GM19395 (cell line): Measurements from ENCODE around the gene PHTF1.
"Not testable (repeated sequence)": the region's sequence is repeated elsewhere in the genome, so short reads cannot be mapped to it uniquely, and the experiment has no call there.

Source experiments
- ATAC-seq: cut with Tn5 transposase; IDR thresholded peaks from one replicate; pipeline ENCODE4 v1.9.1; 2021; ENCODE audit warnings: mild to moderate bottlenecking, moderate library complexity; ENCODE audit not compliant: unreplicated experiment

The PHTF1 gene

DNA sequence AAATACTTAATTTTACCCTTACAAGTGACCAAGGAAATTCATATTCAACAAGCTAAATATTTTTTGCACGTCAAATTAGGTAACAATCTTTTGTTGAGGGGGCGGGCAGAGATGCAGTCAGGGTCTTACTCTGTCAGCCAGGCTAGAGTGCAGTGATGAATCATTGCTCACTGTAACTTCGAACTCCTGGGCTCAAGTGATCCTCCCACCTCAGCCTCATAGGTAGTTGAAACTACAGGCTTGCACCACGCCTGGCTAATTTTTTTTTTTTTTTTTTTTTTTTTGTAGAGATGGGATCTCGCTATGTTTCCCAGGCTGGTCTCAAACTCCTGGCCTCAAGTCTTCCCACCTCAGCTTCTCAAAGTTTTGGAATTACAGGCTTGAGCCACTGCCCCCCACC is 26.5 kb downstream of the PHTF1 start:
- ATAC-seq: no peak

GRCh38 chr1:113721010-113721409 is 38.3 kb downstream of the PHTF1 start:
- ATAC-seq: no peak

GRCh38 chr1:113718621-113719020 is 40.7 kb downstream of the PHTF1 start:
- not testable (repeated sequence) for ATAC-seq

DNA sequence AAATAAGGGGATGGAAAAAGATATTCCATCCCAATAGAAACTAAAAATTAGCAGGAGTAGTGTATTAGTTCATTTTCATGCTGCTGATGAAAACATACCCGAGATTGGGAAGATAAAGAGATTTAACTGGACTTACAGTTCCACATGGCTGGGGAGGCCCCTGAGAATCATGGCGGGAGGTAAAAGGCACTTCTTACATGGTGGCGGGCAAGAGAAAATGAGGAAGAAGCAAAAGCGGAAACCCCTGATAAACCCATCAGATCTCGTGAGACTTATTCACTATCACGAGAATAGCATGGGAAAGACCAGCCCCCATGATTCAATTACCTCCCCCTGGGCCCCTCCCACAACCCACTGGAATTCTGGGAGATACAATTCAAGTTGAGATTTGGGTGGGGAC is 41.8 kb downstream of the PHTF1 start:
- not testable (repeated sequence) for ATAC-seq

- no peak for ATAC-seq
Measured at GRCh38 chr1:113714606-113715269, 44.5 kb downstream of the PHTF1 start.

DNA sequence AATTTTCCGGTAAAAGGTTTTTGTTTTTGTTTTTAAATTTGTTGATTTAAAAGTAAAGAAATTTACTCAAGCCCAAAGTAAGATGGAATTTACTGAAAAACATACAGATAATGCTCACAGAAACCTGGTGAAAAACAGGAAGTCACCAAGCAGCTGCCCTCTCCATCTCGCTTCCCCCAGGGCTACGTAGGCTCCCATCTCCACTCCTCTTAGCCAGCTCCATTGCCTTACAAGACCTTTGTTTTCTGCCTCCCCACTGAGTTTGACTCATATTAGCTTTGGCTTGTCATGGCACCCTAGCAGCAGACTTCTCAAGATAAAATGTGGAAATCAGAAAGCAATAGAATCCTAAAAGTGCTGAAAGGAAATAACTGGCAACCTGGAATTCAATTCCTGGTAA is 57.9 kb downstream of the PHTF1 start:
- ATAC-seq: no peak

GRCh38 chr1:113694910-113695309 is 64.4 kb downstream of the PHTF1 start:
- ATAC-seq: no peak

DNA sequence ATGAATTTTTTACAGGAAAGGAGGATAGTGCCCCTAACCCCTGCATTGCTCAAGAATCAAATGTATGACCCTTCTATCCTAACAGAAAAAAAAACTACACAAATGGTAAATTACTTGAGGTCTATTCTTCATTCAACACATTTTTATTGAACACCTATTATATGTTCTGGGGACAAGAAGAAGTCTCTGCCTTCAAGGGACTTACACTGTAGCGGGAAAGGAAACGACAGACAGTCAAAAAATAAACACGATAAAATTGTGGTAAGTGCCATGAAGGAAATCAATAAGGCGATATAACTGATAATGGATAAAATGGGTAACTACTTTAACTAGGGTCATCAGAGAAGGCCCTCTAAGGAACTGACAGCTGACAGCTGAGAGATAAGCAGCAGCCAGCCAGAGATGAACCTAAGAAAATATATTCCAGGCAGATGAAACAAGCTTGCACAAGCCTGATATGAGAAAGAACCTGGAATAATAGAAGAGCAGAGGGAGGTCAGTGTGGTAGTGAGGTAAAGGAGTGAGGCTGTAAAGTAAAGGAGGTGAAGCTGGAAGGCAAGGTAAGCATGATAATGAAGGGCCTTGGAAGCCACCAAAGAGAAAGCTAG is 66.4 kb downstream of the PHTF1 start:
- no peak for ATAC-seq

- no peak for ATAC-seq
Measured at GRCh38 chr1:113692342-113692741, 66.9 kb downstream of the PHTF1 start.

- no peak for ATAC-seq
Measured at GRCh38 chr1:113691184-113691583, 68.1 kb downstream of the PHTF1 start.

DNA sequence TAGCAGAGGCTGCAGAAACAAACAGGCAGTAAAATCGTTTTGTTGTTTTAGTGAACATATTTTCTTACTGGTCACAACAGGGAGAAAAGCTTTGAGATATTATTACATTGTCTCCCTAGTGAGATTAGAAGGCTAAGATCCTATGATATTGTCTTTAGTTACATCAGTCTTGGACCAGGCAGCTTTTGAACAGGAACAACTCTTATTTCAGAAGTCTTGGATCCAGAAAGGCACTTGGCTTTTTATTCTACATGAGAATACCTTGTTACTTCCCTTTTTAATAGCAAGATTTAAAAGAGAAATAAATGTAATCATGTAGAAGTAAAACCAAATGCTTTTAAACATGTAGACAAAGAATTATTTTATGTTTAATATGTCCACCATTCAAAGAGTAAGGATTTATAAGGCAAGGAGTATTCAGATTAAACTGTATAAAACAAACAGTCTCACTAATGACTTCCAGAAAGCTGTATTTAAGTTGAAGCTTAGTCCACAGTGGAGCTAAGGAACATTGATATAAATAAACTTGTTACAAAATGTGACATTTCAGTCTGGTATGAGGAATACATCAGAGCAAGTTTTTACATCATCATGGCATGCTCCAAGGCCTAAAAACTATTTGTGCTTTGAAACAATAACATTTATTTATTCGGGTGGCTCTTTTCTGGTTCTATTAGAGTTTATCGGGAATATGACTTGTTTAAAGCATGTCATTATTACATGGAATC is 72.2 kb downstream of the PHTF1 start:
- ATAC-seq: no peak

DNA sequence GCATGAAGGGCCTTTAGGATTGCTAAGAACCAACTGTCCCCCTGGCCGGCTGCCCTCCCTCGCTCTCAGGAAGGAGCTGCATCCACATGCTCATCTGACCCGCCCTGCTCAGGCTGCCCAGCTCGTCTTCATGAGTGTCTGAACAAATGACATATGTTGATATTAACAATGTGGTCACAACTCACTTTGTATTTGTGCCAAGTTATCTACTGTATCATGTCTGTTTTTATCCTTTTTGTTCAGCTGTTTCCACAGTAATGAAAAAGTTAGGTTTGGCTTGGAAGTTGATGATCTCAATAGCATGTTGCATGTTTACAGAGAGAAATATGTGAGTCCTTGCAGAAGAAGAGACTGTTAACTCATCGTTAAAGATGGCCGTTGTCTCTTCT is 75.1 kb downstream of the PHTF1 start:
- ATAC-seq: no peak

DNA sequence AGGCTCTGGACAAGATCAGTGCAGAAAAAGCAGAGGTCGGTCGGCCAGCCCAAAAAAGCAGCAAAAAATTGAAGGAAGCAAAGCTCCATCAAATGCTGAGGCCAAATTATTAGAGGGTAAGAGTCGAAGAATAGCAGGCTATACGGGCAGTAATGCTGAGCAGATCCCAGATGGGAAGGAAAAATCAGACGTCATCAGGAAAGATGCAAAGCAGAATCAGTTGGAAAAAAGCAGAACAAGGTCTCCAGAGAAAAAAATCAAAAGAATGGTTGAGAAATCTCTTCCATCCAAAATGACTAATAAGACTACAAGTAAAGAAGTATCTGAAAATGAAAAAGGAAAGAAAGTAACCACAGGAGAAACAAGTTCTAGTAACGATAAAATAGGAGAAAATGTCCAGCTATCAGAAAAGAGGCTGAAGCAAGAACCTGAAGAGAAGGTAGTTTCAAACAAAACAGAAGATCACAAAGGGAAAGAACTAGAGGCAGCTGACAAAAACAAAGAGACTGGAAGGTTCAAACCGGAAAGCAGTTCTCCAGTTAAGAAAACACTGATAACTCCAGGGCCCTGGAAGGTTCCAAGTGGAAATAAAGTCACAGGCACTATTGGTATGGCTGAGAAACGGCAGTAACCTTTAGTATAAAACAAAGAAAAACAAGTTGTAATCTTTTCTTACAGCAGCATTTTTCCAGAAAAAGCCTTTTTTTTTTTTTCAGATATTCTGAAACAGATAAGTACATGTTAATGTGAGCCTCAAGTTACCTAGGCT is 75.7 kb downstream of the PHTF1 start:
- ATAC-seq: no peak

GRCh38 chr1:113681596-113682337 is 77.5 kb downstream of the PHTF1 start:
- ATAC-seq: no peak

DNA sequence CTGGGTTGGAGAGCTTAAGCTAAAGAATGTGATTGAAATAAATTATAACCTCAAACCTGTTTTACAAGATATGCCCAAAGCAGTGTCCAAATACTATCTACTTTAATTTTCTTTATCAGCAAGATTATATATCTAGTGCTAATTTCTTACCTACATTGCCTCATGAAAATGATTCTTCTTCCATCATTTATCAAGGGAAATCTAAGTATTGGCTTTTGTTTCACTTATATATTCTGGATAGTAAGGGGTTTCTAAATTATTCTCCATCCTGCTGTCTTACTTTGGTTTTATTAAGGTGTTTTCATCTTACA is 81.2 kb downstream of the PHTF1 start:
- ATAC-seq: no peak

DNA sequence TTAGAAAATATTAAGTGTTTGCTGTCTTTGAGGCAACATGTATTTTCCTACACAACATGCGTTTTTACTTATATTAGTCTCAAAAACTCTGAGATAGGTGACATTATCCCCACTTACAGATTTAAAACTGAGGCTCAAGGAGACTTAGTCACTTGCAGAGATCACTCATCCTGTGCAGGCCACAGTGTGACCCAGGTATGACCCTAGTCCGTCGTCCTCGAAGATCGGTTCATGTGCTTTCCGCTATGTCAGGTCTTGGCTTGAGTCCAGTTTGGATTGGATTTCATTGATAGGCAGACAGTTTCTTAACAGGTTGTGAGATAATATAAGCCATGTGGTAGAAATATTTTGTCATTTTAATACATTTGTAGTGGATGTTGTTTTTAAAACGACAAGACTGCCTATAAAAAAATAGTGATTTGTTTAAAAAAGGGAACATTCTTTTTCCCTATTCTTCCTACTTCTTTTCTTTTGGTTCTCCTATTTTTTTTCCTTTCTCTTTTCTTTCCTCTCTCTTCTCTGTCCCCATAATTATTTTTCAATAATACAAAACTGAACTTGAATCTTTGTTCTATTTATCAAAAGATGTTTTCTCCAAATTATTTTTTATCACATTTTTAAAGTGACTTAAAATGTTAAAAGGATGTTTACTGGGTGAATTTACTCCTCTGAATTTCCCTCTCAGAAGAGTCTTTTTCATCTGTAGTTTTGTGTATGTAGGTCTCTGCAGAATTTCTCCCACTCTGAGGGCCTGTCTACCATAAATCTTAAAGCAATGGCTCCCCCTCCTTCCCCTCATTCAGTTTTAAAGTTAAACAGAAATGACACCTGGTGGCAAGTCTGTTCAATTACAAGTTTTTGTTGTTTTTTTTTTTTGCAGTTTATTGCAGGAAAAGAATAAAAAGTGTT is 81.8 kb downstream of the PHTF1 start:
- ATAC-seq: peak; percentile 57

- no peak for ATAC-seq
Measured at GRCh38 chr1:113676524-113676923, 82.8 kb downstream of the PHTF1 start.

GRCh38 chr1:113675302-113675701 is 84.0 kb downstream of the PHTF1 start:
- ATAC-seq: no peak

DNA sequence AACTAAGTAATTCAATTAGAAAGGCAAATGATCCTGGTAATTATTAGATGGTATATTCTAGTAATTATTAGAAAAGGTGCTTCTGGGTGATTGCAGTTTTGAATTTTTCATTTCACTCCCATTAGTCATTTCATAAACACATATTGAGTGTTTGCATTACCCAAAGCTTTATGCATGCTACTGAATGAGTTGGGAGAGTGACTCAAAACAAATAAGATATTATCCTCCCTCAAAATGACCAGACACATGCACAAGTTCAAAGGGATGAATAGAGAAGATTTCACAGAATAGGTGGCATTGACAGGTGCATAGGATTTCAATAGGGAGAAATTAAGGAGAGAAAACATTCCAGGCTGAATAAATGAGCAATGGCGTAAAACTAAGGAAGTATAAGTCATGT is 84.7 kb downstream of the PHTF1 start:
- ATAC-seq: no peak

DNA sequence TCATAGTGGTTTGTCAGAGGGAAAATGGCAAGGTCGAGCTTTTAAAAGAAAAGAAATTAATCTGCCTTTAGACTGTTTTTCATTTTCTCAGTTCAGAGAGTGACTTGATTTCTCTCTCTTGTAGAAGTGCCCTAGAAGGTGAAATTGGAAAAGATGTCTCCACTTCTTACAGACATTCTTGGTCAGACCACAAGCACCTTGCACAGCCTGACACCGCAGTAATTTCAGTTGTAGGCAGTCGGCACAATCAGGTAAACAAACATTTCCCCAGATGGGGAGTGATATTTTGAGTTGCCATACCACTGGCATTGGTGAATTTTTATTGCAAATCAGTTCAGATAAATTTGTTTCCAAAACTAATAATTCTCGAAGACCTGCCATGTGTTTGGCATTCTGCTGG is 86.8 kb downstream of the PHTF1 start:
- no peak for ATAC-seq
